AG09319 (cell line): ENCODE measurements around the gene CMKLR1.
A peak's percentile ranks its signal among the peaks of the same experiment; 100 is the strongest.

ENCODE experiments used
- DNase-seq: peaks from one replicate; pipeline ENCODE4 v3.0.0-alpha.2; 2010; ENCODE audit warnings: low read depth; ENCODE audit errors: extremely low read depth
- TF ChIP-seq, protein P1 (sequence below): IDR thresholded peaks from 2 replicates; pipeline ENCODE4 v1.5.1; 2011; ENCODE audit warnings: low read depth, mild to moderate bottlenecking, inconsistent platforms, low read length, moderate library complexity

The CMKLR1 gene

GRCh38 chr12:108341854-108342847 lies 3.0 kb upstream of the CMKLR1 start:
- TF ChIP-seq, protein P1, sequence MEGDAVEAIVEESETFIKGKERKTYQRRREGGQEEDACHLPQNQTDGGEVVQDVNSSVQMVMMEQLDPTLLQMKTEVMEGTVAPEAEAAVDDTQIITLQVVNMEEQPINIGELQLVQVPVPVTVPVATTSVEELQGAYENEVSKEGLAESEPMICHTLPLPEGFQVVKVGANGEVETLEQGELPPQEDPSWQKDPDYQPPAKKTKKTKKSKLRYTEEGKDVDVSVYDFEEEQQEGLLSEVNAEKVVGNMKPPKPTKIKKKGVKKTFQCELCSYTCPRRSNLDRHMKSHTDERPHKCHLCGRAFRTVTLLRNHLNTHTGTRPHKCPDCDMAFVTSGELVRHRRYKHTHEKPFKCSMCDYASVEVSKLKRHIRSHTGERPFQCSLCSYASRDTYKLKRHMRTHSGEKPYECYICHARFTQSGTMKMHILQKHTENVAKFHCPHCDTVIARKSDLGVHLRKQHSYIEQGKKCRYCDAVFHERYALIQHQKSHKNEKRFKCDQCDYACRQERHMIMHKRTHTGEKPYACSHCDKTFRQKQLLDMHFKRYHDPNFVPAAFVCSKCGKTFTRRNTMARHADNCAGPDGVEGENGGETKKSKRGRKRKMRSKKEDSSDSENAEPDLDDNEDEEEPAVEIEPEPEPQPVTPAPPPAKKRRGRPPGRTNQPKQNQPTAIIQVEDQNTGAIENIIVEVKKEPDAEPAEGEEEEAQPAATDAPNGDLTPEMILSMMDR, result no peak
- DNase-seq, result no peak

- DNase-seq, result no peak
- TF ChIP-seq, protein P1, result no peak
These were observed 2.2 kb upstream of the CMKLR1 start for GRCh38 chr12:108341356-108341755.

- TF ChIP-seq, protein P1, result no peak
- no peak for DNase-seq
These were observed 926 bp upstream of the CMKLR1 start for GRCh38 chr12:108340037-108340436.

GRCh38 chr12:108337235-108338223 lies 1.6 kb downstream of the CMKLR1 start:
- TF ChIP-seq, protein P1, result peak; percentile 46
- DNase-seq, result no peak

- TF ChIP-seq, protein P1, result no peak
- DNase-seq, result no peak
These were observed 3.6 kb downstream of the CMKLR1 start for GRCh38 chr12:108335349-108336119.

DNA sequence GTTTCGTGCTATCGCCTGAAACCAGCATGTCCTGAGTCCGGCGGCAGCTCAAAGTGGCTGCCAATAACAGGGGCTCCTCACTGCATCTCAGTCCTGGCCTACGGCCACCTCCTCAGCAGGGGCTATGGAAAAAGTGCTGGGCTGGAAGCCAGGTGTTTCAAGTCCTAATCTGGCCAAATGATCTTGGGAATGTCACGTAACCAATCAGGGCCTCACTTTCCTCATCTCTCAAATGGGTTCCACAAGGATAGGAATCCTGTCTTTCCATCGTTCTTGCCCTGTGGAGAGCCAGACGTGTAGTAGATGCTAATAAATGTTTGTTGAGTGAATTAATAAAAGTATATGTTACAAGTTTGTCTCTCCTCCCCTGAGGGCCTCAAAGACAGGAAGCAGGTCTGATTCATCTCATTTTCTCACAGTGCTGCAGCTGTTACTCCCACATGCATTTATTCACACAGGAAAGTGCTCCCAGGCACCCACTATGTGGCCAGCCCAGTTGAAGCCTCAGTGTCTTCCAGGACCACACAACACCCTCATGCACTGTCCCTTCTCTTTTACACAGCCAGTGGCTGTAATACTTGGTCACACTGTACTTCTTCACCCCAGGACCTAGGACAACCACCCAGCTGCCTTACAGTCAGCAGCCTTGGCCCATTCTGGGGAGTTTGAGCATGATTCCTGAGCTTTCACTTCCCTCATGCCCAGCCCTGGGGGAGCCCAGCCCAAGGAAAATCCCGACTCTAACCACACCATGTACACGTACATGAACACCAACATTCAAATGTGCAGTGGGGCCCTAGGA lies 5.0 kb downstream of the CMKLR1 start:
- TF ChIP-seq, protein P1, result no peak
- DNase-seq, result no peak
